ENCODE data around the gene INHBC.

INHBC gene

GRCh38 chr12:57434517-57435223 is at the start of gene INHBC:
INHBC (plus strand) TSS chr12:57434784; CDS start chr12:57434887, 103 bp downstream.
- Histone ChIP-seq H3K9ac (ENCODE audit: insufficient read length, low read depth) (peak within 1 kb of the TSS; percentile 6), H3K4me3 (ENCODE audit: insufficient read length, low read depth) (no peak within 1 kb of the TSS)
- no peak for TF ChIP-seq SUZ12 (IDR thresholded peaks at IDR 0.05; ENCODE audit: extremely low read depth, insufficient read depth, insufficient read length)
- TF ChIP-seq YY1 (IDR thresholded peaks at IDR 0.05; ENCODE audit: insufficient read depth, insufficient read length), result no peak
- no peak for TF ChIP-seq ZNF274 (IDR thresholded peaks at IDR 0.05; ENCODE audit: low read depth, low read length)

GRCh38 chr12:57385586-57385985 is 49.0 kb upstream of the INHBC start:
- H3K9ac ChIP-seq (ENCODE audit: insufficient read length, low read depth), result no peak overlapping the region
- no peak for TF ChIP-seq ZNF274 (IDR thresholded peaks at IDR 0.05; ENCODE audit: low read depth, low read length)
- TF ChIP-seq YY1 (IDR thresholded peaks at IDR 0.05; ENCODE audit: insufficient read depth, insufficient read length), result no peak
- TF ChIP-seq SUZ12 (IDR thresholded peaks at IDR 0.05; ENCODE audit: extremely low read depth, insufficient read depth, insufficient read length), result no peak
- no peak for DNase-seq (ENCODE audit: low read depth, low spot score)
- peaks cover 2% of the 10 kb centered on the region for H3K4me1 ChIP-seq (ENCODE audit: insufficient read depth, insufficient read length)
- H3K9me3 ChIP-seq (ENCODE audit: insufficient read depth, low read length), result no peaks in the 10 kb centered on the region; the same call in 1 of the 2 replicates
- no peak overlapping the region for H3K4me3 ChIP-seq (ENCODE audit: insufficient read length, low read depth)
- no peaks in the 10 kb centered on the region for H3K27me3 ChIP-seq (ENCODE audit: insufficient read depth, insufficient read length)
- H3K36me3 ChIP-seq (ENCODE audit: insufficient read depth, insufficient read length, low read length), result peaks cover 6% of the 10 kb centered on the region

More at GRCh38 chr12:57434517-57435223, at the start of gene INHBC:
- Histone ChIP-seq H3K9me3 (ENCODE audit: insufficient read depth, low read length) (no peaks in the 10 kb centered on the region), H3K4me1 (ENCODE audit: insufficient read depth, insufficient read length) (peaks cover 6% of the 10 kb centered on the region), H3K27me3 (ENCODE audit: insufficient read depth, insufficient read length) (no peaks in the 10 kb centered on the region), H3K36me3 (ENCODE audit: insufficient read depth, insufficient read length, low read length) (no peaks in the 10 kb centered on the region)
- no peak for DNase-seq (ENCODE audit: low read depth, low spot score)

- Histone ChIP-seq H3K9me3 (ENCODE audit: insufficient read depth, low read length) (no peaks in the 10 kb centered on the region; the same call in 1 of the 2 replicates), H3K27me3 (ENCODE audit: insufficient read depth, insufficient read length) (no peaks in the 10 kb centered on the region), H3K36me3 (ENCODE audit: insufficient read depth, insufficient read length, low read length) (peaks cover 6% of the 10 kb centered on the region), H3K4me1 (ENCODE audit: insufficient read depth, insufficient read length) (peaks cover 2% of the 10 kb centered on the region), H3K4me3 (ENCODE audit: insufficient read length, low read depth) (no peak overlapping the region), H3K9ac (ENCODE audit: insufficient read length, low read depth) (no peak overlapping the region)
- DNase-seq (ENCODE audit: low read depth, low spot score), result no peak
- TF ChIP-seq ZNF274 (IDR thresholded peaks at IDR 0.05; ENCODE audit: low read depth, low read length) (no peak), YY1 (IDR thresholded peaks at IDR 0.05; ENCODE audit: insufficient read depth, insufficient read length) (no peak), SUZ12 (IDR thresholded peaks at IDR 0.05; ENCODE audit: extremely low read depth, insufficient read depth, insufficient read length) (no peak)
Measured at GRCh38 chr12:57386187-57386720, 48.3 kb upstream of the INHBC start.

- no peak for DNase-seq (ENCODE audit: low read depth, low spot score)
- H3K36me3 ChIP-seq (ENCODE audit: insufficient read depth, insufficient read length, low read length), result peaks cover 10% of the 10 kb centered on the region
- TF ChIP-seq YY1 (IDR thresholded peaks at IDR 0.05; ENCODE audit: insufficient read depth, insufficient read length), result no peak
- H3K4me1 ChIP-seq (ENCODE audit: insufficient read depth, insufficient read length), result peaks cover 2% of the 10 kb centered on the region
- no peaks in the 10 kb centered on the region for H3K27me3 ChIP-seq (ENCODE audit: insufficient read depth, insufficient read length)
- no peak overlapping the region for H3K9ac ChIP-seq (ENCODE audit: insufficient read length, low read depth)
- no peak overlapping the region for H3K4me3 ChIP-seq (ENCODE audit: insufficient read length, low read depth)
- H3K9me3 ChIP-seq (ENCODE audit: insufficient read depth, low read length), result no peaks in the 10 kb centered on the region; the same call in 1 of the 2 replicates
Measured at GRCh38 chr12:57388425-57388824, 46.2 kb upstream of the INHBC start.

- H3K9me3 ChIP-seq (ENCODE audit: insufficient read depth, low read length), result no peaks in the 10 kb centered on the region; the same call in 1 of the 2 replicates
- H3K9ac ChIP-seq (ENCODE audit: insufficient read length, low read depth), result no peak overlapping the region
- H3K4me3 ChIP-seq (ENCODE audit: insufficient read length, low read depth), result no peak overlapping the region
- H3K36me3 ChIP-seq (ENCODE audit: insufficient read depth, insufficient read length, low read length), result peaks cover 10% of the 10 kb centered on the region
- H3K4me1 ChIP-seq (ENCODE audit: insufficient read depth, insufficient read length), result peaks cover 2% of the 10 kb centered on the region
- TF ChIP-seq SUZ12 (IDR thresholded peaks at IDR 0.05; ENCODE audit: extremely low read depth, insufficient read depth, insufficient read length) (no peak), YY1 (IDR thresholded peaks at IDR 0.05; ENCODE audit: insufficient read depth, insufficient read length) (no peak), ZNF274 (IDR thresholded peaks at IDR 0.05; ENCODE audit: low read depth, low read length) (no peak)
- no peak for DNase-seq (ENCODE audit: low read depth, low spot score)
- no peaks in the 10 kb centered on the region for H3K27me3 ChIP-seq (ENCODE audit: insufficient read depth, insufficient read length)
Measured at GRCh38 chr12:57389033-57389432, 45.6 kb upstream of the INHBC start.

- Histone ChIP-seq H3K27me3 (ENCODE audit: insufficient read depth, insufficient read length) (no peaks in the 10 kb centered on the region), H3K36me3 (ENCODE audit: insufficient read depth, insufficient read length, low read length) (peaks cover 17% of the 10 kb centered on the region), H3K9me3 (ENCODE audit: insufficient read depth, low read length) (no peaks in the 10 kb centered on the region; the same call in 1 of the 2 replicates), H3K4me1 (ENCODE audit: insufficient read depth, insufficient read length) (peaks cover 2% of the 10 kb centered on the region), H3K9ac (ENCODE audit: insufficient read length, low read depth) (no peak overlapping the region), H3K4me3 (ENCODE audit: insufficient read length, low read depth) (no peak overlapping the region)
- no peak for DNase-seq (ENCODE audit: low read depth, low spot score)
- TF ChIP-seq SUZ12 (IDR thresholded peaks at IDR 0.05; ENCODE audit: extremely low read depth, insufficient read depth, insufficient read length) (no peak), ZNF274 (IDR thresholded peaks at IDR 0.05; ENCODE audit: low read depth, low read length) (no peak), YY1 (IDR thresholded peaks at IDR 0.05; ENCODE audit: insufficient read depth, insufficient read length) (no peak)
Measured at GRCh38 chr12:57390174-57390573, 44.4 kb upstream of the INHBC start.

- no peaks in the 10 kb centered on the region for H3K4me1 ChIP-seq (ENCODE audit: insufficient read depth, insufficient read length)
- no peak overlapping the region for H3K4me3 ChIP-seq (ENCODE audit: insufficient read length, low read depth)
- H3K9ac ChIP-seq (ENCODE audit: insufficient read length, low read depth), result no peak overlapping the region
- no peak for TF ChIP-seq SUZ12 (IDR thresholded peaks at IDR 0.05; ENCODE audit: extremely low read depth, insufficient read depth, insufficient read length)
- TF ChIP-seq YY1 (IDR thresholded peaks at IDR 0.05; ENCODE audit: insufficient read depth, insufficient read length), result no peak
- no peak for TF ChIP-seq ZNF274 (IDR thresholded peaks at IDR 0.05; ENCODE audit: low read depth, low read length)
- H3K27me3 ChIP-seq (ENCODE audit: insufficient read depth, insufficient read length), result no peaks in the 10 kb centered on the region
- peaks cover 19% of the 10 kb centered on the region for H3K36me3 ChIP-seq (ENCODE audit: insufficient read depth, insufficient read length, low read length)
- H3K9me3 ChIP-seq (ENCODE audit: insufficient read depth, low read length), result no peaks in the 10 kb centered on the region
- DNase-seq (ENCODE audit: low read depth, low spot score), result no peak
Measured at GRCh38 chr12:57395121-57395520, 39.5 kb upstream of the INHBC start.

Data from NT2/D1 (cell line).